Lower leg skin (tissue), 3 donors: Measurements from ENCODE around the gene GOLGA1.

Source experiments
- POLR2A ChIP-seq, 2 donors: fragments of 450-650 bp; IDR thresholded peaks; one replicate each; pipeline ENCODE4 v1.6.1; 2016 to 2017; ENCODE audit warnings: antibody characterized with exemption in 2 of 2, mild to moderate bottlenecking in 1 of 2, moderate library complexity in 1 of 2
- TF ChIP-seq, protein P1 (sequence below), 3 donors: fragments of 450-650 bp; IDR thresholded peaks; one replicate each; pipeline ENCODE4 v1.5.1; 2016; ENCODE audit warnings: antibody characterized with exemption in 3 of 3, mild to moderate bottlenecking in 3 of 3, moderate library complexity in 2 of 3

DNA sequence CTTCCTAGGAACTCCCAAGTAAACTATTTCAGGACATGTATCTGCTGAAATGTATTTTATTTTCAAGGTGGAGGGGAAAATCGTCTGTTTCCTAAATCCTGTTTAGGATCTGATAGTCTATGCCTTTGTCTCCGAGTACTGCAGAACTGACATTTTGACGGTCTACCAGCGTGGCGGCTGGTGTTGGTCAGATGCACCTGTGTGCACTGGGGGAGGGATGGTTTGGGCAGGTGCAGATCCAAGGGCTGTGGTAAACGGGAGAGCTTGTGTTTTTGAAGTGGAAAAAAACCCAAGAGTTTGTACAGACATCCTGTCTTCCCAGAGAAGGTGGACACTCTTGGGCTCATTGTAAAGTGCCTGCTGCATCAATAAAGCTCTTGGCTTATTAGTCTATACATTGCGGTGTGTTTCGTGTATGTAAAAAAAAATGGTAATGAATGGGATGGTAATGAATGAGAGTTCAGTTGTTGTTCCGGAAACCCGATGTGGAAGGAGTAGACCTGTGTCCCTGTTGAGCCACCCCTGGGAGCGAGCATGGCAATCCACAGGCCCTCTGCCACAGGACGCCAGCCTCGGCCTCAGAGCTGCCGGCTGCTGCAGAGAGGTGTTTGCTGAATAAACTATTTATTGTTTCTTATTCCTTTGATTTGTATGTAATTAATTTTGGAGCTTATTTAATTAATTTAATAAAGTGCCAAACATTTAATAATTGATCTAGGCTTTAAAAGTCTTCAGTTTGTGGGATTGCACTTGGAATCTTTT lies 63.7 kb downstream of the GOLGA1 start:
- TF ChIP-seq POLR2A (IDR thresholded peaks at IDR 0.05) = no peak
- TF ChIP-seq, protein P1, sequence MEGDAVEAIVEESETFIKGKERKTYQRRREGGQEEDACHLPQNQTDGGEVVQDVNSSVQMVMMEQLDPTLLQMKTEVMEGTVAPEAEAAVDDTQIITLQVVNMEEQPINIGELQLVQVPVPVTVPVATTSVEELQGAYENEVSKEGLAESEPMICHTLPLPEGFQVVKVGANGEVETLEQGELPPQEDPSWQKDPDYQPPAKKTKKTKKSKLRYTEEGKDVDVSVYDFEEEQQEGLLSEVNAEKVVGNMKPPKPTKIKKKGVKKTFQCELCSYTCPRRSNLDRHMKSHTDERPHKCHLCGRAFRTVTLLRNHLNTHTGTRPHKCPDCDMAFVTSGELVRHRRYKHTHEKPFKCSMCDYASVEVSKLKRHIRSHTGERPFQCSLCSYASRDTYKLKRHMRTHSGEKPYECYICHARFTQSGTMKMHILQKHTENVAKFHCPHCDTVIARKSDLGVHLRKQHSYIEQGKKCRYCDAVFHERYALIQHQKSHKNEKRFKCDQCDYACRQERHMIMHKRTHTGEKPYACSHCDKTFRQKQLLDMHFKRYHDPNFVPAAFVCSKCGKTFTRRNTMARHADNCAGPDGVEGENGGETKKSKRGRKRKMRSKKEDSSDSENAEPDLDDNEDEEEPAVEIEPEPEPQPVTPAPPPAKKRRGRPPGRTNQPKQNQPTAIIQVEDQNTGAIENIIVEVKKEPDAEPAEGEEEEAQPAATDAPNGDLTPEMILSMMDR (IDR thresholded peaks at IDR 0.05) = no peak
